GM19099 (cell line): ENCODE measurements around the gene TRIP13.

Experiments used
- POLR2A ChIP-seq: IDR thresholded peaks from 3 replicates; pipeline ENCODE4 v1.6.1; 2011; ENCODE audit warnings: low read depth; ENCODE audit not compliant: insufficient read length; ENCODE audit errors: extremely low read depth

TRIP13 gene

GRCh38 chr5:923281-923873 lies 30.7 kb downstream of the TRIP13 start:
- no peak for TF ChIP-seq POLR2A

GRCh38 chr5:926417-927171 lies 33.9 kb downstream of the TRIP13 start:
- no peak for TF ChIP-seq POLR2A

- no peak for TF ChIP-seq POLR2A
Observed at GRCh38 chr5:927172-928015, 34.7 kb downstream of the TRIP13 start.

- no peak for TF ChIP-seq POLR2A
Observed at GRCh38 chr5:929596-929995, 36.9 kb downstream of the TRIP13 start.

GRCh38 chr5:930866-931265 lies 38.2 kb downstream of the TRIP13 start:
- no peak for TF ChIP-seq POLR2A

GRCh38 chr5:931570-932145 lies 39.0 kb downstream of the TRIP13 start:
- no peak for TF ChIP-seq POLR2A

GRCh38 chr5:932151-932627 lies 39.5 kb downstream of the TRIP13 start:
- no peak for TF ChIP-seq POLR2A

GRCh38 chr5:932628-933250 lies 40.1 kb downstream of the TRIP13 start:
- TF ChIP-seq POLR2A: no peak

GRCh38 chr5:933251-933861 lies 40.7 kb downstream of the TRIP13 start:
- no peak for TF ChIP-seq POLR2A

GRCh38 chr5:935510-936084 lies 42.9 kb downstream of the TRIP13 start:
- no peak for TF ChIP-seq POLR2A

GRCh38 chr5:936149-937144 lies 43.8 kb downstream of the TRIP13 start:
- TF ChIP-seq POLR2A: no peak

GRCh38 chr5:937151-937924 lies 44.7 kb downstream of the TRIP13 start:
- TF ChIP-seq POLR2A: no peak
